SU-DHL-6 (cell line): Measurements from ENCODE around the gene BSCL2.

ENCODE experiments used
- CTCF ChIP-seq: fragments of 200-600 bp; sonication (generic); IDR thresholded peaks from one replicate; pipeline ENCODE4 v1.5.1; 2017; ENCODE audit warnings: antibody characterized with exemption, mild to moderate bottlenecking, low read length, moderate library complexity; ENCODE audit not compliant: insufficient read depth, poor library complexity, severe bottlenecking
- EZH2phosphoT487 ChIP-seq: fragments of 200-600 bp; sonication (generic), shearing (Covaris generic); conservative IDR thresholded peaks from 2 replicates; pipeline ENCODE4 v1.6.1; 2018; ENCODE audit warnings: mild to moderate bottlenecking, antibody characterized with exemption, low read length, moderate library complexity, mixed read lengths

- no peak for TF ChIP-seq CTCF
- no peak for TF ChIP-seq EZH2phosphoT487
Measured at GRCh38 chr11:62724171-62724570, 16.9 kb upstream of the BSCL2 start.
